Fibroblast of lung (primary cell): ENCODE data around the gene TEX261.

Experiments used
- CTCF ChIP-seq, 2 donors: IDR thresholded peaks in 1 of 2; conservative IDR thresholded peaks in 1 of 2; 1 replicate in 1 of 2; 2 replicates in 1 of 2; pipeline ENCODE4 v1.5.1; 2011 to 2012; ENCODE audit warnings: low read length in 2 of 2, control low read depth in 1 of 2, inconsistent platforms in 1 of 2, low read depth in 1 of 2, mild to moderate bottlenecking in 1 of 2
- EZH2 ChIP-seq: IDR thresholded peaks from 2 replicates; pipeline ENCODE4 v1.5.1; 2012; ENCODE audit warnings: low read length, control low read depth, mild to moderate bottlenecking; ENCODE audit errors: missing control alignments

- TF ChIP-seq CTCF (conservative IDR thresholded peaks at IDR 0.05 in 1 of 2, IDR thresholded peaks at IDR 0.05 in 1 of 2; ENCODE audit: low read depth in 1 of 2, low read length in 2 of 2) (no peak), EZH2 (no peak)
Measured at GRCh38 chr2:70964133-70964532, 30.5 kb downstream of the TEX261 start.
